HEK293 (cell line): ENCODE measurements around the gene ZNF83.
"Not testable (repeated sequence)": the region's sequence is repeated elsewhere in the genome, so short reads cannot be mapped to it uniquely, and the experiment has no call there.

Experiments
- KLF10 ChIP-seq: fragments of 450-650 bp; IDR thresholded peaks from 2 replicates; pipeline ENCODE4 v1.5.1; 2018; ENCODE audit warnings: missing biosample characterization, mild to moderate bottlenecking, missing genetic modification characterization
- ZSCAN23 ChIP-seq: fragments of 450-650 bp; formaldehyde crosslinking; IDR thresholded peaks from 2 replicates; pipeline ENCODE4 v1.5.1; 2016; ENCODE audit warnings: missing biosample characterization, missing genetic modification characterization
- TF ChIP-seq, protein P1 (sequence below): fragments of 450-650 bp; formaldehyde crosslinking; IDR thresholded peaks from 2 replicates; pipeline ENCODE4 v1.5.1; 2016; ENCODE audit warnings: missing biosample characterization, missing genetic modification characterization

DNA sequence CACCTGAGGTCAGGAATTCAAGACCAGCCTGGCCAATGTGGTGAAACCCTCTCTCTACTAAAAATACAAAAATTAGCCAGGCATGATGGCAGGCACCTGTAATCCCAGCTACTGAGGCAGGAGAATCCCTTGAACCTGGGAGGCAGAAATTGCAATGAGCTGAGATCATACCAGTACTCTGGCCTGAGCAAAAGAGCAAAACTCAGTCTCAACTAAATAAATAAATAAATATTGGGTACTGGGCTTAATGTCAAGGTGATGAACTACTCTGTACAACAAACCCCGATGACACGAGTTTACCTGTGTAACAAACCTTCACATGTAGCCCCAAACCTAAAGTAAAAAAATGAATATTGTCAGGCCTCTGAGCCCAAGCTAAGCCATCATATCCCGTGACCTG lies 10.7 kb downstream of the ZNF83 start:
- TF ChIP-seq KLF10 (tag by site-specific recombination); ZSCAN23: not testable (repeated sequence)
- TF ChIP-seq, protein P1, sequence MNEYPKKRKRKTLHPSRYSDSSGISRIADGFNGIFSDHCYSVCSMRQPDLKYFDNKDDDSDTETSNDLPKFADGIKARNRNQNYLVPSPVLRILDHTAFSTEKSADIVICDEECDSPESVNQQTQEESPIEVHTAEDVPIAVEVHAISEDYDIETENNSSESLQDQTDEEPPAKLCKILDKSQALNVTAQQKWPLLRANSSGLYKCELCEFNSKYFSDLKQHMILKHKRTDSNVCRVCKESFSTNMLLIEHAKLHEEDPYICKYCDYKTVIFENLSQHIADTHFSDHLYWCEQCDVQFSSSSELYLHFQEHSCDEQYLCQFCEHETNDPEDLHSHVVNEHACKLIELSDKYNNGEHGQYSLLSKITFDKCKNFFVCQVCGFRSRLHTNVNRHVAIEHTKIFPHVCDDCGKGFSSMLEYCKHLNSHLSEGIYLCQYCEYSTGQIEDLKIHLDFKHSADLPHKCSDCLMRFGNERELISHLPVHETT: not testable (repeated sequence)
